Dermis blood vessel endothelial cell (primary cell): ENCODE measurements around the gene COL23A1. TPM values are rescaled to one million over a fixed set of nuclear protein-coding genes. Genes with fewer than 3 reads are reported as not detected.

Experiments used
- DNase-seq: peaks from one replicate; pipeline ENCODE4 v3.0.0; 2010
- total RNA-seq: library from RNA; depleted of rRNA; stranded (reverse); fragments of >200 nt; gene quantifications from 2 replicates; pipeline ENCODE4 v1.2.3, GENCODE V29; 2014

The COL23A1 gene
- total RNA-seq, 1 donor from 2014 or later, result 0.17 TPM

- no peak for DNase-seq
These were observed 374.1 kb downstream of the COL23A1 start for GRCh38 chr5:178216088-178216534.

- no peak for DNase-seq
These were observed 374.8 kb downstream of the COL23A1 start for GRCh38 chr5:178215280-178216002.

GRCh38 chr5:178214160-178214803 lies 375.9 kb downstream of the COL23A1 start:
- DNase-seq, result no peak

- no peak for DNase-seq
These were observed 376.4 kb downstream of the COL23A1 start for GRCh38 chr5:178213748-178214151.

GRCh38 chr5:178213003-178213461 lies 377.2 kb downstream of the COL23A1 start:
- no peak for DNase-seq

GRCh38 chr5:178212241-178213002 lies 377.8 kb downstream of the COL23A1 start:
- no peak for DNase-seq

GRCh38 chr5:178211095-178212048 lies 378.8 kb downstream of the COL23A1 start:
- DNase-seq, result no peak

- DNase-seq, result no peak
These were observed 379.5 kb downstream of the COL23A1 start for GRCh38 chr5:178210686-178211085.

- no peak for DNase-seq
These were observed 380.1 kb downstream of the COL23A1 start for GRCh38 chr5:178210073-178210535.

- DNase-seq, result no peak
These were observed 380.7 kb downstream of the COL23A1 start for GRCh38 chr5:178209334-178210072.

- peak; percentile 35 for DNase-seq
These were observed 381.5 kb downstream of the COL23A1 start for GRCh38 chr5:178208540-178209227.

- DNase-seq, result no peak
These were observed 382.3 kb downstream of the COL23A1 start for GRCh38 chr5:178207917-178208280.

GRCh38 chr5:178207183-178207916 lies 382.8 kb downstream of the COL23A1 start:
- peak; percentile 86 for DNase-seq

- DNase-seq, result no peak
These were observed 383.8 kb downstream of the COL23A1 start for GRCh38 chr5:178206166-178207101.

- DNase-seq, result no peak
These were observed 384.5 kb downstream of the COL23A1 start for GRCh38 chr5:178205749-178206047.

- peak; percentile 66 for DNase-seq
These were observed 385.1 kb downstream of the COL23A1 start for GRCh38 chr5:178204935-178205748.

GRCh38 chr5:178204182-178204934 lies 385.8 kb downstream of the COL23A1 start, which contains the start of gene HNRNPAB:
Gene HNRNPAB (plus strand): TSS chr5:178204533. CDS start chr5:178204838, 305 bp downstream.
- peak; percentile 99 for DNase-seq
